ENCODE data around the gene IL17C. TPM values are rescaled to one million over a fixed set of nuclear protein-coding genes. Genes with fewer than 3 reads are reported as not detected.

IL17C gene
- total and polyA plus RNA-seq, 4 donors = 0.14 to 1.8 TPM; not detected in 2

- H3K4me1 ChIP-seq (ENCODE audit: control insufficient read depth in 5 of 5, insufficient read depth in 5 of 5, low read length in 5 of 5) = peaks cover 0 to 2% (median 0%) of the 10 kb centered on the region in 5 donors
- H3K9ac ChIP-seq (ENCODE audit: insufficient read depth in 1 of 2, low read length in 2 of 2) = no peak overlapping the region
- no peak overlapping the region for H3K4me3 ChIP-seq
- H3K36me3 ChIP-seq (ENCODE audit: control insufficient read depth in 4 of 4, insufficient read depth in 4 of 4, low read length in 4 of 4) = peaks cover 0 to 6% (median 0%) of the 10 kb centered on the region in 4 donors
- H3K27me3 ChIP-seq (ENCODE audit: control insufficient read depth in 3 of 3, insufficient read depth in 3 of 3, low read length in 2 of 3) = no peaks in the 10 kb centered on the region
- H3K27ac ChIP-seq (ENCODE audit: low read depth in 1 of 2, low read length in 1 of 2) = no peak overlapping the region
- 72 to 77% methylated on average over 11 of the region's 11 CpGs for WGBS, 2 donors
- DNase-seq = no peak
- no peak for ATAC-seq (ENCODE audit: insufficient read depth, low FRiP score)
- no peaks in the 10 kb centered on the region for H3K9me3 ChIP-seq (ENCODE audit: control insufficient read depth in 4 of 4, insufficient read depth in 3 of 4, low read length in 3 of 4)
- TF ChIP-seq, protein P1, sequence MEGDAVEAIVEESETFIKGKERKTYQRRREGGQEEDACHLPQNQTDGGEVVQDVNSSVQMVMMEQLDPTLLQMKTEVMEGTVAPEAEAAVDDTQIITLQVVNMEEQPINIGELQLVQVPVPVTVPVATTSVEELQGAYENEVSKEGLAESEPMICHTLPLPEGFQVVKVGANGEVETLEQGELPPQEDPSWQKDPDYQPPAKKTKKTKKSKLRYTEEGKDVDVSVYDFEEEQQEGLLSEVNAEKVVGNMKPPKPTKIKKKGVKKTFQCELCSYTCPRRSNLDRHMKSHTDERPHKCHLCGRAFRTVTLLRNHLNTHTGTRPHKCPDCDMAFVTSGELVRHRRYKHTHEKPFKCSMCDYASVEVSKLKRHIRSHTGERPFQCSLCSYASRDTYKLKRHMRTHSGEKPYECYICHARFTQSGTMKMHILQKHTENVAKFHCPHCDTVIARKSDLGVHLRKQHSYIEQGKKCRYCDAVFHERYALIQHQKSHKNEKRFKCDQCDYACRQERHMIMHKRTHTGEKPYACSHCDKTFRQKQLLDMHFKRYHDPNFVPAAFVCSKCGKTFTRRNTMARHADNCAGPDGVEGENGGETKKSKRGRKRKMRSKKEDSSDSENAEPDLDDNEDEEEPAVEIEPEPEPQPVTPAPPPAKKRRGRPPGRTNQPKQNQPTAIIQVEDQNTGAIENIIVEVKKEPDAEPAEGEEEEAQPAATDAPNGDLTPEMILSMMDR (IDR thresholded peaks at IDR 0.05; ENCODE audit: control extremely low read depth, extremely low read depth) = no peak
Observed at GRCh38 chr16:88672776-88673175, 34.4 kb downstream of the IL17C start.

GRCh38 chr16:88673716-88674379, 35.5 kb downstream of the IL17C start:
- H3K27me3 ChIP-seq (ENCODE audit: control insufficient read depth in 3 of 3, insufficient read depth in 3 of 3, low read length in 2 of 3) = peaks cover 0 to 5% (median 0%) of the 10 kb centered on the region in 3 donors
- DNase-seq (no peak), ATAC-seq (ENCODE audit: insufficient read depth, low FRiP score) (no peak)
- H3K4me3 ChIP-seq = no peak overlapping the region
- H3K27ac ChIP-seq (ENCODE audit: low read depth in 1 of 2, low read length in 1 of 2) = no peak overlapping the region
- H3K9ac ChIP-seq (ENCODE audit: insufficient read depth in 1 of 2, low read length in 2 of 2) = no peak overlapping the region
- H3K36me3 ChIP-seq (ENCODE audit: control insufficient read depth in 4 of 4, insufficient read depth in 4 of 4, low read length in 4 of 4) = peaks cover 0 to 6% (median 0%) of the 10 kb centered on the region in 4 donors
- 93 to 96% methylated on average over 19 of the region's 19 CpGs for WGBS, 2 donors
- H3K9me3 ChIP-seq (ENCODE audit: control insufficient read depth in 4 of 4, insufficient read depth in 3 of 4, low read length in 3 of 4) = no peaks in the 10 kb centered on the region
- H3K4me1 ChIP-seq (ENCODE audit: control insufficient read depth in 5 of 5, insufficient read depth in 5 of 5, low read length in 5 of 5) = peaks cover 0 to 2% (median 0%) of the 10 kb centered on the region in 5 donors
- TF ChIP-seq, protein P1 (IDR thresholded peaks at IDR 0.05; ENCODE audit: control extremely low read depth, extremely low read depth) = no peak

GRCh38 chr16:88676502-88677242, 38.3 kb downstream of the IL17C start:
- Histone ChIP-seq H3K9me3 (ENCODE audit: control insufficient read depth in 4 of 4, insufficient read depth in 3 of 4, low read length in 3 of 4) (no peaks in the 10 kb centered on the region), H3K9ac (ENCODE audit: insufficient read depth in 1 of 2, low read length in 2 of 2) (no peak overlapping the region), H3K4me1 (ENCODE audit: control insufficient read depth in 5 of 5, insufficient read depth in 5 of 5, low read length in 5 of 5) (peaks cover 0 to 2% (median 0%) of the 10 kb centered on the region in 5 donors), H3K27ac (ENCODE audit: low read depth in 1 of 2, low read length in 1 of 2) (no peak overlapping the region), H3K36me3 (ENCODE audit: control insufficient read depth in 4 of 4, insufficient read depth in 4 of 4, low read length in 4 of 4) (peaks cover 0 to 6% (median 0%) of the 10 kb centered on the region in 4 donors), H3K27me3 (ENCODE audit: control insufficient read depth in 3 of 3, insufficient read depth in 3 of 3, low read length in 2 of 3) (peaks cover 0 to 10% (median 0%) of the 10 kb centered on the region in 3 donors), H3K4me3 (no peak overlapping the region)
- 77 to 89% methylated on average over 22 of the region's 22 CpGs for WGBS, 2 donors
- DNase-seq = no peak
- ATAC-seq (ENCODE audit: insufficient read depth, low FRiP score) = no peak
- TF ChIP-seq, protein P1 (IDR thresholded peaks at IDR 0.05; ENCODE audit: control extremely low read depth, extremely low read depth) = no peak

Data from lung (tissue), 12 donors.